Naive thymus-derived CD4-positive, alpha-beta T cell (primary cell): Measurements from ENCODE around the gene APBB1IP. TPM values are rescaled to one million over a fixed set of nuclear protein-coding genes. Genes with fewer than 3 reads are reported as not detected.
"Not testable (repeated sequence)": the region's sequence is repeated elsewhere in the genome, so short reads cannot be mapped to it uniquely, and the experiment has no call there.

Experiments
- ATAC-seq: fragments of 150-1000 bp; cut with Tn5 transposase; 2 replicates; pipeline ENCODE4 v1.10.0; 2021; ENCODE audit warnings: mild to moderate bottlenecking, moderate library complexity
- CTCF ChIA-PET: fragments of 350-600 bp; sonication (Branson Sonifier 250); formaldehyde crosslinking; loops from one replicate; lab custom pipeline; 2021; ENCODE audit warnings: antibody characterized with exemption; lab: Charles Lee
- POLR2A ChIA-PET: fragments of 350-600 bp; sonication (Branson Sonifier 250); formaldehyde crosslinking; loops from one replicate; lab custom pipeline; 2021; ENCODE audit warnings: antibody characterized with exemption, inconsistent platforms; lab: Charles Lee
- DNase-seq, 9 donors: peaks; one replicate each; pipeline versions ENCODE4 v3.0.0 to v3.0.0-alpha.2; 2020 to 2022; ENCODE audit warnings: mixed read lengths in 1 of 9
- H3K27ac ChIP-seq: one replicate; pipeline ENCODE4 v1.7.0; 2013; ENCODE audit warnings: mild to moderate bottlenecking, low read depth, low read length, moderate library complexity
- H3K27me3 ChIP-seq, 2 donors: one replicate each; pipeline ENCODE4 v1.7.0; 2013; ENCODE audit warnings: low read length in 2 of 2, mild to moderate bottlenecking in 2 of 2, moderate library complexity in 2 of 2; ENCODE audit not compliant: control insufficient read depth in 2 of 2, insufficient read depth in 2 of 2
- H3K36me3 ChIP-seq, 3 experiments: 1 replicate in 2 of 3; 2 replicates in 1 of 3; pipeline ENCODE4 v1.7.0; 2013; ENCODE audit warnings: low read length in 3 of 3, mild to moderate bottlenecking in 3 of 3, moderate library complexity in 1 of 3; ENCODE audit not compliant: insufficient read depth in 3 of 3, control insufficient read depth in 2 of 3
- H3K4me1 ChIP-seq, 2 donors: one replicate each; pipeline ENCODE4 v1.7.0; 2013; ENCODE audit warnings: low read length in 2 of 2, mild to moderate bottlenecking in 2 of 2, moderate library complexity in 1 of 2; ENCODE audit not compliant: control insufficient read depth in 2 of 2, insufficient read depth in 2 of 2
- H3K4me3 ChIP-seq: 2 replicates; pipeline ENCODE4 v1.7.0; 2013; ENCODE audit warnings: mild to moderate bottlenecking, low read length
- H3K9me3 ChIP-seq, 3 experiments: 1 replicate in 2 of 3; 2 replicates in 1 of 3; pipeline ENCODE4 v1.7.0; 2013; ENCODE audit warnings: low read length in 3 of 3; ENCODE audit not compliant: control insufficient read depth in 2 of 3
- H3K27ac Mint-ChIP-seq, 9 donors: one replicate each; pipeline ENCODE4 v1.8.0; 2020 to 2022; ENCODE audit warnings: mixed read lengths in 9 of 9, mild to moderate bottlenecking in 8 of 9, moderate library complexity in 5 of 9, inconsistent platforms in 2 of 9
- H3K27me3 Mint-ChIP-seq, 5 donors: one replicate each; pipeline ENCODE4 v1.8.0; 2021 to 2022; ENCODE audit warnings: mixed read lengths in 5 of 5, mild to moderate bottlenecking in 1 of 5
- H3K36me3 Mint-ChIP-seq, 5 donors: one replicate each; pipeline ENCODE4 v1.8.0; 2020 to 2022; ENCODE audit warnings: mixed read lengths in 5 of 5, mild to moderate bottlenecking in 3 of 5, inconsistent platforms in 1 of 5
- H3K4me1 Mint-ChIP-seq, 7 donors: one replicate each; pipeline ENCODE4 v1.8.0; 2020 to 2022; ENCODE audit warnings: mixed read lengths in 7 of 7, mild to moderate bottlenecking in 3 of 7, inconsistent platforms in 1 of 7
- H3K4me3 Mint-ChIP-seq, 10 donors: one replicate each; pipeline ENCODE4 v1.8.0; 2020 to 2022; ENCODE audit warnings: mild to moderate bottlenecking in 10 of 10, mixed read lengths in 10 of 10, moderate library complexity in 6 of 10, inconsistent platforms in 2 of 10
- H3K9me3 Mint-ChIP-seq, 11 donors: one replicate each; pipeline ENCODE4 v1.8.0; 2020 to 2022; ENCODE audit warnings: mixed read lengths in 11 of 11, mild to moderate bottlenecking in 4 of 11, inconsistent platforms in 1 of 11, moderate library complexity in 1 of 11
- intact Hi-C, 2 donors: fragments of 100-400 bp; cut with micrococcal nuclease; formaldehyde crosslinking; loops; one replicate each; pipeline ENCODE4 v1.15.1; 2023
- polyA plus RNA-seq, 2 donors: library from polyadenylated mRNA; unstranded; fragments of 300-500 nt; fragmentation: Illumina TruSeq; gene quantifications; one replicate each; pipeline ENCODE4 v1.2.3, GENCODE V29; 2021
- total RNA-seq, 6 experiments: library from RNA in 5 of 6; stranded (reverse) in 5 of 6; gene quantifications; 1 replicate in 5 of 6; 2 replicates in 1 of 6; pipeline ENCODE4 v1.2.3 and lab custom pipeline; 2021 to 2026

The APBB1IP gene
- total and polyA plus RNA-seq, 7 experiments from 2014 or later, result 60.2 to 101 (median 71.7) TPM

DNA sequence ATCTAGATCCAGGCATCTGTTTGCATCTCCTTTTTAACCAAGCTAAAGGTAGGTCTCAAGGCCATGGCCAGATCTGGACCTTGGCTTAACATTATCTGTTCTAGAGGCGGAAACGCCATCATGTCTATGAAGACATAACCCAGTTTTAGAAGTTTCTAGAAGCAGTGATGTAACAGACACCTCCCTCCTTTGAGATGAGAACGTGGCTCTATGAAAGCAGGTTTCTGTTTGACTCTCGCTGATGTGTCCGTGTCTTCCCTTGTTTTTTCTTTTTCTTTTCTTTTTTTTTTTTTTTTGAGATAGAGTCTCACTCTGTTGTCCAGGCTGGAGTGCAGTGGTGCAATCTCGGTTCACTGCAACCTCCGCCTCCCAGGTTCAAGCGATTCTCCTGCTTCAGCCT, 36.7 kb downstream of the APBB1IP start:
- peaks cover 7 to 45% (median 23%) of the 10 kb centered on the region in 5 donors for H3K36me3 Mint-ChIP-seq
- H3K4me3 ChIP-seq, H3K27me3 Mint-ChIP-seq, H3K9me3 ChIP-seq, H3K27me3 ChIP-seq, H3K9me3 Mint-ChIP-seq, H3K36me3 ChIP-seq: not testable (repeated sequence)
- Histone ChIP-seq H3K4me1 (peaks cover 82 to 86% of the 10 kb centered on the region in 2 donors), H3K27ac (peak overlapping the region; percentile 68)
- DNase-seq (peak in 6 of 9 donors; percentile 34 to 57 (median 42)), ATAC-seq (peak; percentile 66)
- ChIA-PET POLR2A (interaction anchor here (0.8 to 1.8 kb wide), 9 partner anchors 9 to 129 kb away, joined by 3 to 5 read pairs (median 4); partner anchors contain the start of gene APBB1IP), CTCF (interaction anchor here (1.3 kb wide), 1 partner anchor 28 kb away, joined by 3 read pairs; no protein-coding TSS in a partner anchor)
- peaks cover 68 to 94% (median 85%) of the 10 kb centered on the region in 7 donors for H3K4me1 Mint-ChIP-seq
- H3K27ac Mint-ChIP-seq, result peak overlapping the region; percentile 85 to 98 (median 95)
- intact Hi-C loops, result loop anchor here (1.0 to 2.0 kb wide), 2 partner anchors 12 to 26 kb away; no protein-coding TSS in a partner anchor
- peak overlapping the region; percentile 59 to 86 (median 70) for H3K4me3 Mint-ChIP-seq

DNA sequence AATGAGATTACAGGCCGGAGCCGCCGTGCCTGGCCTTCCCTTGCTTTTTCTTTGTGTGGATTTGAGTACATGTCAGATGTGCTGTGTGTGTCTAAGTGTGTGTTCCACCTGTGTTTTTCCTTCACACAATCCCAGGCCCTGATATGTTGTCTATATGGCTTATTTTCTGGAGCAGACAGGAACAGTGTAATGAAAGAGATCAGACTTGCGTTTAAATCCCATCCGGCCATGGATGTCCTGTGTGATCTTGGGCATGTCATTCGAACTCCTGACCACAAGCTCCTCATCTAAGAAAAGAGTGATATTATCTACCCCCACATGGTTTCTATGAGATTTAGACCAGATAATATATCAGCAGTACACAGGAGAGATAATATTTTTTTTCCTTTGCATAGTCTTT, 37.2 kb downstream of the APBB1IP start:
- DNase-seq (no peak), ATAC-seq (peak; percentile 51)
- Mint-ChIP-seq H3K27me3 (no peaks in the 10 kb centered on the region), H3K9me3 (no peaks in the 10 kb centered on the region), H3K4me3 (peak overlapping the region; percentile 59 to 86 (median 70)), H3K27ac (peak overlapping the region; percentile 85 to 98 (median 95)), H3K4me1 (peaks cover 70 to 94% (median 85%) of the 10 kb centered on the region in 7 donors), H3K36me3 (peaks cover 7 to 49% (median 24%) of the 10 kb centered on the region in 5 donors)
- ChIA-PET CTCF (interaction anchor here (0.7 to 1.3 kb wide), 2 partner anchors 28 to 29 kb away, joined by 3 read pairs; no protein-coding TSS in a partner anchor), POLR2A (interaction anchor here (0.8 to 1.8 kb wide), 5 partner anchors 11 to 128 kb away, joined by 3 to 5 read pairs (median 4); partner anchors contain the start of gene APBB1IP)
- H3K4me1 ChIP-seq, result peaks cover 82 to 86% of the 10 kb centered on the region in 2 donors
- intact Hi-C loops, result loop anchor here in 1 of 2 donors (1.0 to 2.0 kb wide), 2 partner anchors 12 to 27 kb away; no protein-coding TSS in a partner anchor
- peaks cover 0 to 4% (median 0%) of the 10 kb centered on the region in 3 experiments for H3K36me3 ChIP-seq
- peak overlapping the region; percentile 68 for H3K27ac ChIP-seq
- no peak overlapping the region for H3K4me3 ChIP-seq
- no peaks in the 10 kb centered on the region for H3K9me3 ChIP-seq
- H3K27me3 ChIP-seq, result no peaks in the 10 kb centered on the region

DNA sequence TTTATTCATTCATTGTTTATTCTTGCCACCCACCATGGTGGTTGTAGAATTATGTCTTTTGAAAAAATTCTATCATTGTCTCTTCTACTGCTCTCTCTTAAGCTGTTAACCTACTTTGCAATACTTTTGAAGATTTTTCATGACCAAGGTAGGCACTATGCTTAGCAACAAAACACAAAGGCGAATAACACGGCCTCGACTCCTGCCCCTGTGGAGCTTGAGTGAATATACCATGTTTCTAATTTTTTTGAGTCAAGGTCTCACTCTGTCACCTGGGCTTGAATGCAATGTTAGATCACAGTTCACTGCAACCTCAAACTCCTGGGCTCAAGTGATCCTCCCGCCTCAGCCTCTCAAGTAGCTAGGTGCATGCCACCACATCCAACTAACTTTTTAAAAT, 39.4 kb downstream of the APBB1IP start:
- POLR2A ChIA-PET, result interaction anchor here (1.4 to 2.4 kb wide), 5 partner anchors 10 to 39 kb away, joined by 3 to 8 read pairs (median 5); partner anchors contain the start of gene APBB1IP
- peaks cover 58 to 91% (median 79%) of the 10 kb centered on the region in 7 donors for H3K4me1 Mint-ChIP-seq
- H3K36me3 Mint-ChIP-seq, result peaks cover 3 to 39% (median 21%) of the 10 kb centered on the region in 5 donors
- CTCF ChIA-PET, result interaction anchor here (1.0 kb wide), 1 partner anchor 11 kb away, joined by 4 read pairs; no protein-coding TSS in a partner anchor
- Histone ChIP-seq H3K4me1 (peaks cover 81 to 83% of the 10 kb centered on the region in 2 donors), H3K27me3 (no peaks in the 10 kb centered on the region), H3K4me3 (no peak overlapping the region), H3K27ac (peak overlapping the region; percentile 53), H3K9me3 (no peaks in the 10 kb centered on the region), H3K36me3 (peaks cover 0 to 4% (median 0%) of the 10 kb centered on the region in 3 experiments)
- no peak for DNase-seq
- H3K27me3 Mint-ChIP-seq, result no peaks in the 10 kb centered on the region
- peak overlapping the region in 8 of 10 donors; percentile 6 to 89 (median 64) for H3K4me3 Mint-ChIP-seq
- no peak for ATAC-seq
- intact Hi-C loops, result no loop called here
- H3K9me3 Mint-ChIP-seq, result no peaks in the 10 kb centered on the region
- H3K27ac Mint-ChIP-seq, result peak overlapping the region; percentile 80 to 98 (median 93)

DNA sequence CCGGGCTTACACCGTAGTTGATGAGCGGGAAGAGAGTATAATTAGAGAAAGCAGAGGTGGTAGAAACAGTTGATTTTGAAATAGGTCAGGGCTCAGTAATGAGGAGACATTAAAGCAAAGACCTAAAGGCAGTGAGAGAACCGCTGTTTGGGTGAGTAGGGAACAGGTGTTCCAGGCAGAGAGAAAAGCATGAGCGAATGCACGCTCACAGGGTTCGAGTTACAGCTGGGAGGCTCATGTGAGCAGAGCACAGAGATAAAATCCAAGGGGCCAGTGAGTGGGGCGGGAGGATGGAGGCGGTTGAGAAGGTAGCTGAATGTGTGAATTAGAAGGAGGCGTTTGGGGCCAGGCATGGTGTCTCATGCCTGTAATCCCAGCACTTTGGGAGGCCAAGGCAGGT, 39.9 kb downstream of the APBB1IP start:
- H3K4me1 Mint-ChIP-seq, result peaks cover 57 to 88% (median 75%) of the 10 kb centered on the region in 7 donors
- Histone ChIP-seq H3K27ac (peak overlapping the region; percentile 53), H3K4me1 (peaks cover 81 to 83% of the 10 kb centered on the region in 2 donors), H3K4me3 (no peak overlapping the region), H3K27me3 (no peaks in the 10 kb centered on the region), H3K36me3 (peaks cover 0 to 4% (median 0%) of the 10 kb centered on the region in 3 experiments), H3K9me3 (no peaks in the 10 kb centered on the region)
- ChIA-PET POLR2A (interaction anchor here (0.6 to 2.4 kb wide), 6 partner anchors 10 to 312 kb away, joined by 3 to 8 read pairs (median 4); partner anchors contain the start of gene APBB1IP), CTCF (interaction anchor here (0.7 kb wide), 1 partner anchor 248 kb away, joined by 3 read pairs; no protein-coding TSS in a partner anchor)
- H3K27ac Mint-ChIP-seq, result peak overlapping the region; percentile 80 to 98 (median 93)
- intact Hi-C loops, result no loop called here
- ATAC-seq (no peak), DNase-seq (no peak)
- H3K9me3 Mint-ChIP-seq, result no peaks in the 10 kb centered on the region
- peak overlapping the region; percentile 47 to 89 (median 68) for H3K4me3 Mint-ChIP-seq
- H3K36me3 Mint-ChIP-seq, result peaks cover 3 to 37% (median 21%) of the 10 kb centered on the region in 5 donors
- no peaks in the 10 kb centered on the region for H3K27me3 Mint-ChIP-seq

DNA sequence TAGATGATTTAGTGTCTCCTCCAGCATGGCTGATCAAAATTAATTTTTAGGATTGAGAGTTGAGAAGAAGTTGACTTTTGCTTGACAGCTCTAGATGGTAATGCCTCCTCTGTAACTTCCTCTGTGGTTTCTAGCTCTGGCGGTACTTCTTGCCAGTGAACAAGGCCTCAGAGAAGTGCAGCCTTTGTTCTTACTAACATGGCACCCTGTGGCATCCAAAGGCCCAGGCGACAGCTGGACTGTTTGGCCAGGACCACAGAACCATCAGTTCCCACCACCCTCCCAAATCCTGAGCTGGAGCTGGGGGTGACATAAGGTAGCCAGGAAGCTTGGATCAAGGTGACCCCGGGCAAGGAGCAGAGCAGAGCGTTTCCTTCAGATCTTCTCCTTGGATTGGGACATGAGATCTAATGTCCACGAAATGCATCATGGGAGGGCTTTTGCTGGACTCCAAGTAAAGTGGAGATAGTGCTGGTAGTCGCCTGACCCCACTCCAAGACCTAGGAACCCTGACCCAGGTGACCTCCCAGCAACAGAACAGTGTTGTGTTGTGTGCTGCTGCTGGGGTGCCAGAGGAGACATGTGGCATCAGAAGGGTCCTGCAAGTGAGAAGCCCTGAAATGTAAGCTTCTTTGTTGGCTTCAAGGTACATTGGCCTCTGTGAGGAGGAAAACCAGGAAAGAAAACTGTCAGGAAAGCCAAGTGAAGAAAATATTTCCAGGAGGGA, 41.8 kb downstream of the APBB1IP start:
- Mint-ChIP-seq H3K36me3 (peaks cover 3 to 30% (median 20%) of the 10 kb centered on the region in 5 donors), H3K9me3 (no peaks in the 10 kb centered on the region), H3K4me3 (peak overlapping the region; percentile 43 to 81 (median 79)), H3K27ac (peak overlapping the region; percentile 84 to 97 (median 93)), H3K27me3 (no peaks in the 10 kb centered on the region), H3K4me1 (peaks cover 52 to 84% (median 74%) of the 10 kb centered on the region in 7 donors)
- Histone ChIP-seq H3K9me3 (no peaks in the 10 kb centered on the region), H3K27ac (peak overlapping the region; percentile 71), H3K4me3 (peak overlapping the region; percentile 24), H3K27me3 (no peaks in the 10 kb centered on the region), H3K36me3 (peaks cover 0 to 4% (median 0%) of the 10 kb centered on the region in 3 experiments), H3K4me1 (peaks cover 78 to 80% of the 10 kb centered on the region in 2 donors)
- peak in 7 of 9 donors; percentile 55 to 74 (median 67) for DNase-seq
- POLR2A ChIA-PET, result interaction anchor here (0.7 to 2.7 kb wide), 10 partner anchors 9 to 46 kb away, joined by 3 to 24 read pairs (median 10); partner anchors contain the start of gene APBB1IP
- CTCF ChIA-PET, result interaction anchor here (0.6 to 1.6 kb wide), 4 partner anchors 8 to 49 kb away, joined by 3 to 8 read pairs (median 4); no protein-coding TSS in a partner anchor
- intact Hi-C loops, result loop anchor here (1.0 to 10.0 kb wide), 4 partner anchors 7 to 1025 kb away; partner anchors contain the start of gene RAB18 (in 1 of the 2)
- ATAC-seq, result peak; percentile 59

DNA sequence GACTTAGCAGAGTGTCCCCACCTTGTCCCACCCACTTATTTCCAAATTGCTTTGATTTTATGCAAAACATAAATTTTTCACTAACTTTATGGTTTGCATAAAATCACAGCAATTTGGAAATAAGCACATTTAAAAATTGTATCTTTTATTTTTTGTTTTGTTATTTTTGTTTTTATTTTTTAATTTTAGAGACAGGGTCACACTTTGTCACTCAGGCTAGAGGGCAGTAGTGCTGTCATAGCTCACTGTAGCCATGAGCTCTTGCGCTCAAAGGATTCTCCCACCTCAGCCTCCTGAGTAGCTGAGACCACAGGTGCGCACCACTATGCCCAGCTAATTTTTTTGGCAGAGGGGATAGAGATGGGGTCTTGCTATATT, 43.2 kb downstream of the APBB1IP start:
- H3K4me3 Mint-ChIP-seq, result peak overlapping the region in 5 of 10 donors; percentile 15 to 81 (median 78)
- DNase-seq (no peak), ATAC-seq (no peak)
- H3K4me3 ChIP-seq, result no peak overlapping the region
- POLR2A ChIA-PET, result interaction anchor here (0.6 to 2.7 kb wide), 9 partner anchors 13 to 202 kb away, joined by 3 to 24 read pairs (median 11); partner anchors contain the start of gene APBB1IP
- peaks cover 0 to 1% (median 0%) of the 10 kb centered on the region in 11 donors for H3K9me3 Mint-ChIP-seq
- no peaks in the 10 kb centered on the region for H3K9me3 ChIP-seq
- intact Hi-C loops, result loop anchor here in 1 of 2 donors (5.0 to 10.0 kb wide), 2 partner anchors 201 to 1023 kb away; partner anchors contain the start of gene RAB18
- peaks cover 0 to 4% (median 0%) of the 10 kb centered on the region in 3 experiments for H3K36me3 ChIP-seq
- peak overlapping the region; percentile 89 to 97 (median 96) for H3K27ac Mint-ChIP-seq
- CTCF ChIA-PET, result interaction anchor here (1.0 to 1.7 kb wide), 3 partner anchors 12 to 42 kb away, joined by 4 to 7 read pairs (median 7); no protein-coding TSS in a partner anchor
- H3K27me3 Mint-ChIP-seq, result no peaks in the 10 kb centered on the region
- H3K27ac ChIP-seq, result peak overlapping the region; percentile 71
- H3K27me3 ChIP-seq, result no peaks in the 10 kb centered on the region
- H3K36me3 Mint-ChIP-seq, result peaks cover 3 to 31% (median 20%) of the 10 kb centered on the region in 5 donors
- H3K4me1 ChIP-seq, result peaks cover 78 to 79% of the 10 kb centered on the region in 2 donors
- peaks cover 55 to 85% (median 78%) of the 10 kb centered on the region in 7 donors for H3K4me1 Mint-ChIP-seq
